Karpas-422 (cell line): ENCODE measurements around the gene ADGRB2. TPM values are rescaled to one million over a fixed set of nuclear protein-coding genes. Genes with fewer than 3 reads are reported as not detected.

Experiments
- DNase-seq: peaks from one replicate; pipeline ENCODE4 v3.0.0-alpha.2; 2015
- H2AFZ ChIP-seq: fragments of 200-600 bp; sonication (generic); 2 replicates; pipeline ENCODE4 v1.6.1; 2014; ENCODE audit warnings: antibody characterized with exemption, low read length, mixed read lengths
- H3K27ac ChIP-seq: fragments of 200-600 bp; sonication (generic); 2 replicates; pipeline ENCODE4 v1.5.1; 2014; ENCODE audit warnings: mild to moderate bottlenecking, low read length, moderate library complexity
- H3K27me3 ChIP-seq: fragments of 200-600 bp; sonication (generic); 2 replicates; pipeline ENCODE4 v1.6.1; 2014; ENCODE audit warnings: low read length, mixed read lengths
- H3K36me3 ChIP-seq: fragments of 200-600 bp; sonication (generic); 2 replicates; pipeline ENCODE4 v1.6.1; 2014; ENCODE audit warnings: low read length, mixed read lengths; ENCODE audit not compliant: insufficient read depth
- H3K4me1 ChIP-seq: fragments of 200-600 bp; sonication (generic); 2 replicates; pipeline ENCODE4 v1.6.1; 2014; ENCODE audit warnings: mild to moderate bottlenecking, low read length, mixed read lengths
- H3K4me2 ChIP-seq: fragments of 200-600 bp; sonication (generic); 2 replicates; pipeline ENCODE4 v1.6.1; 2014; ENCODE audit warnings: low read length, low read depth, mild to moderate bottlenecking; ENCODE audit not compliant: poor library complexity, severe bottlenecking
- H3K4me3 ChIP-seq: fragments of 200-600 bp; sonication (generic); 2 replicates; pipeline ENCODE4 v1.5.1; 2014; ENCODE audit warnings: mild to moderate bottlenecking, antibody characterized with exemption, low read length, mixed read lengths
- H3K79me2 ChIP-seq: fragments of 200-600 bp; sonication (generic); 2 replicates; pipeline ENCODE4 v1.6.1; 2014; ENCODE audit warnings: mild to moderate bottlenecking, low read length, mixed read lengths
- H3K9ac ChIP-seq: fragments of 200-600 bp; sonication (generic); 2 replicates; pipeline ENCODE4 v1.6.0; 2014; ENCODE audit warnings: low read length
- H3K9me2 ChIP-seq: fragments of 200-600 bp; sonication (generic), shearing (Covaris generic); replicated peaks from 2 replicates; pipeline ENCODE4 v1.6.0; 2014; ENCODE audit warnings: mild to moderate bottlenecking, low read length, moderate library complexity; ENCODE audit not compliant: insufficient read depth
- H3K9me3 ChIP-seq: fragments of 300-700, 200-600 bp; sonication (generic); 2 replicates; pipeline ENCODE4 v1.6.1; 2014; ENCODE audit warnings: low read length, mixed read lengths
- H4K20me1 ChIP-seq: fragments of 200-600 bp; sonication (generic); 2 replicates; pipeline ENCODE4 v1.6.1; 2014; ENCODE audit warnings: mild to moderate bottlenecking, antibody characterized with exemption, low read length, low read depth; ENCODE audit not compliant: insufficient read depth
- total RNA-seq: library from RNA; depleted of rRNA; stranded (reverse); fragments of >200 nt; shearing (Covaris generic); gene quantifications from 2 replicates; pipeline ENCODE4 v1.2.3, GENCODE V29; 2014; ENCODE audit warnings: low replicate concordance

ADGRB2 gene
- total RNA-seq, 1 experiment from 2014 or later, result 9.2 TPM

DNA sequence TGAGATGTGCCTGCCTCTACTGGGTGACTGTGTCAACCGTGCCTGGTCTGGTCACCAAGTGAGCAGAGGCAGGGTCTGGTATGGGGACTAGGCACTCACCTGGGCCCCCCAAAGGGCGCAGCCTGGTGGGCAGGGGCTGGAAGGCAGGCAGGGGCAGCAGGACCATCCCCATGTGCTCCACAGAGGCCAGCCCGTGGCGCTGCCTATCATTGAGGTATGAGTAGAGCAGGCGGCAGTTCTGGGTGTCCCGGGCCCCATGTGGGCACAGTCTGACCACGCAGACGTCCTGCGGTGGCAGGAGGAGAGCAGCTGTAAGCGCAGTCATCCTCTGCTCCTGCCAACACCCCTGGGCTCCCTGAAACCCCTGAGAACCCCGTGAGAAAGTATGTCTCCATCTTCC is 28.0 kb upstream of the ADGRB2 start:
- H3K4me2 ChIP-seq, result no peak overlapping the region

GRCh38 chr1:31791131-31791858 is 27.2 kb upstream of the ADGRB2 start:
- H3K4me2 ChIP-seq, result no peak overlapping the region
- no peaks in the 10 kb centered on the region for H3K36me3 ChIP-seq
- no peak overlapping the region for H2AFZ ChIP-seq
- no peaks in the 10 kb centered on the region for H3K79me2 ChIP-seq
- no peak overlapping the region for H3K9ac ChIP-seq
- H4K20me1 ChIP-seq, result no peaks in the 10 kb centered on the region
- H3K4me3 ChIP-seq, result no peak overlapping the region
- H3K4me1 ChIP-seq, result peaks cover 31% of the 10 kb centered on the region
- H3K27ac ChIP-seq, result no peak overlapping the region
- no peak for DNase-seq
- no peaks in the 10 kb centered on the region for H3K9me3 ChIP-seq
- no peaks in the 10 kb centered on the region for H3K27me3 ChIP-seq
- no peaks in the 10 kb centered on the region for H3K9me2 ChIP-seq

More for the DNA sequence above, 28.0 kb upstream of the ADGRB2 start:
- H3K9ac ChIP-seq, result no peak overlapping the region
- no peak overlapping the region for H2AFZ ChIP-seq
- no peaks in the 10 kb centered on the region for H4K20me1 ChIP-seq
- H3K27ac ChIP-seq, result no peak overlapping the region
- no peaks in the 10 kb centered on the region for H3K36me3 ChIP-seq
- H3K9me3 ChIP-seq, result no peaks in the 10 kb centered on the region
- H3K27me3 ChIP-seq, result no peaks in the 10 kb centered on the region
- H3K79me2 ChIP-seq, result no peaks in the 10 kb centered on the region
- H3K4me1 ChIP-seq, result peaks cover 22% of the 10 kb centered on the region
- no peaks in the 10 kb centered on the region for H3K9me2 ChIP-seq
- no peak for DNase-seq
- H3K4me3 ChIP-seq, result no peak overlapping the region

DNA sequence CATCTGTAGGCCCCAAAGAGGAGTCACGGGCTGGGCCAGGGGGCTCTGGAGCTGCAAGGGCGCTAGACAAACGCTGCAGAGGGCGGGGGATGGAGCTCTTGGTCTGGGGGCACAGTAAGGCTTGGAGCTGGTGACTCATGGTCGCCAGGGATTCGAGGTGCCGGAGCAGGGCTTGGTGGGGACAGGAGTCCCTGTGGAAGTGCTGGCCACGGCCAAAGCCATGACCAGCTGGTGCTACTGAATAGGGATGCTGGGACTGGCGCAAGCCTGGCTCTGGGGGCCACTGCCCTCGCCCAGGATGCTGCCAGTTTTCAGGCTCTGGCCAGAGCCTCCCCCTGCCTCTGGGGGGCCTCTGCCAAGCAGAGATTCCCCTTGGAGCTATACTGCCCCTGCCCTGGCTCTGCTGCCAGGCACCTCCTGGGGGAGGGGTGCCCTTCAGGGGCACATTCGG is 26.5 kb upstream of the ADGRB2 start:
- Histone ChIP-seq H3K79me2 (no peaks in the 10 kb centered on the region), H3K9me3 (no peaks in the 10 kb centered on the region), H3K9me2 (no peaks in the 10 kb centered on the region), H4K20me1 (no peaks in the 10 kb centered on the region), H3K4me3 (no peak overlapping the region), H3K9ac (no peak overlapping the region), H3K27me3 (no peaks in the 10 kb centered on the region), H3K4me2 (no peak overlapping the region), H3K27ac (no peak overlapping the region), H3K36me3 (no peaks in the 10 kb centered on the region), H3K4me1 (peaks cover 37% of the 10 kb centered on the region), H2AFZ (no peak overlapping the region)
- no peak for DNase-seq

DNA sequence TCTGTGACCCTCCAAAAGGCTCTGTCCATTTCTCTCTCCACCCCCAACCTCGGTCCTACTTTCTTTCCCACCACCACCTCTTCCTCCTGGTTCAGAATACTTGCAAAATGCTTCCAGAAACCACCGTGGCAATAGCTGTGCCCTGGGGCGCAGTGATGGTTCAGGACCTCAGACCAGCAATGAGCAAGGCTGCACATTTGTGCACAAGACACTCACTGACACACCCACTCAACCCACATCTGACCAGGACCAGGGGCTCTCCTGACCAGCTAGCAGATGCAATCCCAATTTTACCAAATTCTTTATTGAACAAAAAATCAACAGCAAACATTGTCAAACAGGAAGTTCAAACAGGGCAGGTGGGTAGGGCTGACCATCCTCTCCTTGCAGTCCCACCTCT is 26.0 kb upstream of the ADGRB2 start:
- Histone ChIP-seq H4K20me1 (no peaks in the 10 kb centered on the region), H3K4me1 (peaks cover 42% of the 10 kb centered on the region), H3K27me3 (no peaks in the 10 kb centered on the region), H3K9me2 (no peaks in the 10 kb centered on the region), H3K9ac (no peak overlapping the region), H3K9me3 (no peaks in the 10 kb centered on the region), H3K4me3 (no peak overlapping the region), H2AFZ (no peak overlapping the region), H3K36me3 (no peaks in the 10 kb centered on the region), H3K79me2 (no peaks in the 10 kb centered on the region), H3K4me2 (no peak overlapping the region), H3K27ac (no peak overlapping the region)
- no peak for DNase-seq

- Histone ChIP-seq H3K36me3 (no peaks in the 10 kb centered on the region), H2AFZ (peak overlapping the region; percentile 78), H3K4me2 (peak overlapping the region; percentile 85), H3K4me3 (peak overlapping the region; percentile 73), H4K20me1 (no peaks in the 10 kb centered on the region), H3K9me3 (no peaks in the 10 kb centered on the region), H3K4me1 (peaks cover 49% of the 10 kb centered on the region), H3K79me2 (no peaks in the 10 kb centered on the region), H3K27ac (peak overlapping the region; percentile 92), H3K9ac (peak overlapping the region; percentile 85), H3K9me2 (no peaks in the 10 kb centered on the region), H3K27me3 (no peaks in the 10 kb centered on the region)
- peak; percentile 98 for DNase-seq
These were observed 25.3 kb upstream of the ADGRB2 start for GRCh38 chr1:31789259-31790065.

DNA sequence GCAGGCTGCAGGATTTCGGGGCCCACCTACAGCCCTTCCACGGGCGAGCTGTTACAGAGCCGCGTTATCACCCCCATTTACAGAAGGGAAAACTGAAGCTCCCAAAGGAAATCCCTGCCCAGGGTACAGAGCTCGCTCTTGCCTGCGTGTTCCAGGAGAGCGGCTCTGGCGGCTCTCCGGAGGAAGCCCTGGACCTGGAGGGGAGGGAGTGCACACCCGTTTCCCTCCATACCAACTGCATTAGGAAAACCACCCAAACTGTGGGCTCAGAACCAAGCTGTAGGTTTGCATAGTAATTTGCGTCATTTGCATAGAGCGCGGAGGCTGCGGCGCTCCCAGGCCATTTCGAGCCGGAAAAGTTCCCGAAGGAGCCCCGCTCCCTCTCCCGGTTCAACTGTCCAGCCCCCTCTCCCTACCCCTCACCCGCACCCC is 24.7 kb upstream of the ADGRB2 start:
- Histone ChIP-seq H4K20me1 (no peaks in the 10 kb centered on the region), H2AFZ (peak overlapping the region; percentile 78), H3K4me1 (peaks cover 55% of the 10 kb centered on the region), H3K79me2 (no peaks in the 10 kb centered on the region), H3K9ac (peak overlapping the region; percentile 85), H3K9me2 (no peaks in the 10 kb centered on the region), H3K27ac (peak overlapping the region; percentile 92), H3K4me2 (peak overlapping the region; percentile 85), H3K9me3 (no peaks in the 10 kb centered on the region), H3K36me3 (no peaks in the 10 kb centered on the region), H3K4me3 (peak overlapping the region; percentile 73), H3K27me3 (no peaks in the 10 kb centered on the region)
- DNase-seq, result peak; percentile 90

- Histone ChIP-seq H2AFZ (peak overlapping the region; percentile 78), H3K4me1 (peaks cover 61% of the 10 kb centered on the region), H4K20me1 (no peaks in the 10 kb centered on the region), H3K27ac (peak overlapping the region; percentile 92), H3K9me2 (no peaks in the 10 kb centered on the region), H3K9ac (peak overlapping the region; percentile 85), H3K4me2 (peak overlapping the region; percentile 85), H3K27me3 (no peaks in the 10 kb centered on the region), H3K79me2 (no peaks in the 10 kb centered on the region), H3K4me3 (peak overlapping the region; percentile 73), H3K36me3 (no peaks in the 10 kb centered on the region), H3K9me3 (no peaks in the 10 kb centered on the region)
- peak; percentile 98 for DNase-seq
These were observed 24.1 kb upstream of the ADGRB2 start for GRCh38 chr1:31788138-31788824.

GRCh38 chr1:31787786-31788137 is 23.6 kb upstream of the ADGRB2 start:
- Histone ChIP-seq H3K27ac (peak overlapping the region; percentile 92), H3K4me3 (peak overlapping the region; percentile 73; the same call in 1 of the 2 replicates), H3K27me3 (no peaks in the 10 kb centered on the region), H3K9me2 (no peaks in the 10 kb centered on the region), H3K4me1 (peaks cover 66% of the 10 kb centered on the region), H4K20me1 (no peaks in the 10 kb centered on the region), H3K9ac (peak overlapping the region; percentile 85), H3K36me3 (no peaks in the 10 kb centered on the region), H3K4me2 (peak overlapping the region; percentile 85), H3K79me2 (no peaks in the 10 kb centered on the region), H3K9me3 (no peaks in the 10 kb centered on the region), H2AFZ (no peak overlapping the region)
- no peak for DNase-seq
